Measurements from ENCODE around the gene GPR160. TPM values are rescaled to one million over a fixed set of nuclear protein-coding genes. Genes with fewer than 3 reads are reported as not detected.

Gene GPR160
- total and polyA plus RNA-seq, 2 experiments from 2014 or later: 2.2 TPM; not detected in 1

DNA sequence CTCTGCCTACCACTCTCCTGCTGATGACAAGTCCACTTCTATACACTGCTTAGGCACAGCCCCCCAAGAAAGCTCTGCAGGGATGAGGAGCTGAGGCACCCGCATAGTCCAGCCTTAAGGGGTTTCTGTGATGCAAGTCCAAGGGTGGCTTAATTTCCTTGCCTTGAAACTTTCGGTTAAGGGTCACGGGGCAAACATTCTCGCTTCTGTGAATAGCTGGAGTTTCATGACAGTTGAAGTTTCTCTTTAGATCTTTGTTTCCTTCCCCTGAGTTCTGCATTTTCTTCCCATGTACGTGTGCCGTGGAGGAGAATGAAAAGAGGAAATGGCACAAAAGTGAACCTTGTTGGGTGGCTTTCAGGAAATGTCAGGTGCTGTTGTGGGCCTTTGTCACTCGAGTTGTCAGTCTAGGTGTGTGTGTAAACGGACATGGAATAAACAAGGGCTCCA lies 7.0 kb downstream of the GPR160 start:
- H3K4me1 ChIP-seq (ENCODE audit: low read depth): no peaks in the 10 kb centered on the region
- H3K9me3 ChIP-seq (ENCODE audit: low read depth): no peaks in the 10 kb centered on the region
- no peaks in the 10 kb centered on the region for H3K36me3 ChIP-seq
- DNase-seq (ENCODE audit: low read depth in 1 of 2, low spot score in 1 of 2): no peak
- no peak overlapping the region for H3K27ac ChIP-seq
- H3K27me3 ChIP-seq: peaks cover 21% of the 10 kb centered on the region
- TF ChIP-seq, protein P1, sequence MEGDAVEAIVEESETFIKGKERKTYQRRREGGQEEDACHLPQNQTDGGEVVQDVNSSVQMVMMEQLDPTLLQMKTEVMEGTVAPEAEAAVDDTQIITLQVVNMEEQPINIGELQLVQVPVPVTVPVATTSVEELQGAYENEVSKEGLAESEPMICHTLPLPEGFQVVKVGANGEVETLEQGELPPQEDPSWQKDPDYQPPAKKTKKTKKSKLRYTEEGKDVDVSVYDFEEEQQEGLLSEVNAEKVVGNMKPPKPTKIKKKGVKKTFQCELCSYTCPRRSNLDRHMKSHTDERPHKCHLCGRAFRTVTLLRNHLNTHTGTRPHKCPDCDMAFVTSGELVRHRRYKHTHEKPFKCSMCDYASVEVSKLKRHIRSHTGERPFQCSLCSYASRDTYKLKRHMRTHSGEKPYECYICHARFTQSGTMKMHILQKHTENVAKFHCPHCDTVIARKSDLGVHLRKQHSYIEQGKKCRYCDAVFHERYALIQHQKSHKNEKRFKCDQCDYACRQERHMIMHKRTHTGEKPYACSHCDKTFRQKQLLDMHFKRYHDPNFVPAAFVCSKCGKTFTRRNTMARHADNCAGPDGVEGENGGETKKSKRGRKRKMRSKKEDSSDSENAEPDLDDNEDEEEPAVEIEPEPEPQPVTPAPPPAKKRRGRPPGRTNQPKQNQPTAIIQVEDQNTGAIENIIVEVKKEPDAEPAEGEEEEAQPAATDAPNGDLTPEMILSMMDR (IDR thresholded peaks at IDR 0.05; ENCODE audit: low read depth, low read length): no peak
- no peak overlapping the region for H3K4me3 ChIP-seq

GRCh38 chr3:170046269-170047132 lies 8.7 kb downstream of the GPR160 start:
- Histone ChIP-seq H3K36me3 (no peaks in the 10 kb centered on the region), H3K4me1 (ENCODE audit: low read depth) (no peaks in the 10 kb centered on the region)

DNA sequence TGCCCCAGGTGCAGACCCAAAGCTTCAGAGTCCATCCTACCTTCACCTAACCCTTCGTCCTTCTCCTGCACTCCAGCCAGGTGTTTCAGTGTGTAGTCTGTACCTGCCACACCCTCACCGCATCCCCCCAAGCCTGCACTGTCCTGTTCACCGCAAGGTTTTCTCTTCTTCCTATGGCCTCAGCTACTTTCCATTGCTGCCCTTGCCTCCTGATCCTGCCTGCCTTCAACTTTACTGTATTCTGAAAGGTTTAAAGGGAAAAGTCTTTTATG lies 9.3 kb downstream of the GPR160 start:
- H3K4me1 ChIP-seq (ENCODE audit: low read depth): no peaks in the 10 kb centered on the region
- TF ChIP-seq, protein P1 (IDR thresholded peaks at IDR 0.05; ENCODE audit: low read depth, low read length): no peak
- peaks cover under 1% of the 10 kb centered on the region for H3K27me3 ChIP-seq
- H3K4me3 ChIP-seq: no peak overlapping the region
- H3K9me3 ChIP-seq (ENCODE audit: low read depth): no peaks in the 10 kb centered on the region
- H3K36me3 ChIP-seq: no peaks in the 10 kb centered on the region
- DNase-seq (ENCODE audit: low read depth in 1 of 2, low spot score in 1 of 2): no peak
- H3K27ac ChIP-seq: no peak overlapping the region

More at GRCh38 chr3:170046269-170047132, 8.7 kb downstream of the GPR160 start:
- peaks cover 6% of the 10 kb centered on the region for H3K27me3 ChIP-seq
- no peak overlapping the region for H3K27ac ChIP-seq
- TF ChIP-seq, protein P1 (IDR thresholded peaks at IDR 0.05; ENCODE audit: low read depth, low read length): no peak
- no peaks in the 10 kb centered on the region for H3K9me3 ChIP-seq (ENCODE audit: low read depth)
- no peak overlapping the region for H3K4me3 ChIP-seq
- no peak for DNase-seq (ENCODE audit: low read depth in 1 of 2, low spot score in 1 of 2)

DNA sequence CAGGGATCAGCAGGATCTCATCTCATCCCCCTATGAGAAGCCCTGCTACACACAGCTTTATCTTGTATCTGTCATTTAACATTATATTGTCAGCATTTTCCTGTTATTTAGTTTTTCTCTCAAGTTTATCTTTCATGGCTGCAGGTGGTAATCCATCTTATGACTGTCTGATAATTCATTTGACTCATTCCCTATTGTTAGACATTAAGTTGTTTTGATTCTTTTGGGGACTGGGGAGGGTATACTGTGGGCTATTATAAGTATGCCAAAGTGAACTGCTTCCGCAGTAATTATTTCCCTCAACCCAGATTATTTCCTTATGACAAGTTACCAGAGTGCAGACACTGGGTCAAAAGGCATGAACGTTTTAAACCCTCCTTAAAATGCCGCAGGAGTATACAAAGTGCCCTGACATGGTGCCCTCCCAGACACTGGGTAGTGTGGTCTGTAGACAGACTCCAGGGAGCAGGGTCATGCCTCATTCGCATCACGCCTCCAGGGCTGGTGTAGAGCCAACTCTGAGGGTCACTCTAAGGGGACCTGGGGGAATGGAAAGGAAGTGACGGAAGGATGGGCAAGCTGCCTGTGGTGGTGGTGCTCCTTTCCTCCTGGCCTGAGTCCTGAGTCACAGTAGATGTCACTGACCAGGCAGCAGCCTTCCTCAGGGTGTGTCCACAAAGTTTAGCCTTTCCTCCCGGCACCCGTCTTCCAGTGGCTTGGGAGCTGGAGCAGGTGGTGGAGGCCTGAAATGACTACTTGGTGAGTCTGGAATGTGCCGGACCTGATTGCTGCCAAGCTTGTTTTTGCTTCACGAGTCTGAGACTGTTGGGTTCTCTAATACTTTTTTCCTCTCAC lies 11.6 kb downstream of the GPR160 start:
- DNase-seq (ENCODE audit: low read depth in 1 of 2, low spot score in 1 of 2): no peak
- no peaks in the 10 kb centered on the region for H3K9me3 ChIP-seq (ENCODE audit: low read depth)

GRCh38 chr3:170050753-170051152 lies 13.0 kb downstream of the GPR160 start:
- no peaks in the 10 kb centered on the region for H3K9me3 ChIP-seq (ENCODE audit: low read depth)
- no peak overlapping the region for H3K27ac ChIP-seq
- no peak for DNase-seq (ENCODE audit: low read depth in 1 of 2, low spot score in 1 of 2)
- H3K27me3 ChIP-seq: no peaks in the 10 kb centered on the region
- TF ChIP-seq, protein P1 (IDR thresholded peaks at IDR 0.05; ENCODE audit: low read depth, low read length): no peak
- H3K4me3 ChIP-seq: no peak overlapping the region
- H3K4me1 ChIP-seq (ENCODE audit: low read depth): no peaks in the 10 kb centered on the region
- no peaks in the 10 kb centered on the region for H3K36me3 ChIP-seq

More for the DNA sequence above, 11.6 kb downstream of the GPR160 start:
- no peak overlapping the region for H3K27ac ChIP-seq
- H3K36me3 ChIP-seq: no peaks in the 10 kb centered on the region
- TF ChIP-seq, protein P1 (IDR thresholded peaks at IDR 0.05; ENCODE audit: low read depth, low read length): no peak
- no peaks in the 10 kb centered on the region for H3K27me3 ChIP-seq
- no peaks in the 10 kb centered on the region for H3K4me1 ChIP-seq (ENCODE audit: low read depth)
- H3K4me3 ChIP-seq: no peak overlapping the region

Data from cardiac muscle cell (in vitro differentiated cells and primary cell).